Peyer's patch (tissue), 4 donors: ENCODE data around the gene CFDP1.
"Not testable (repeated sequence)": the region's sequence is repeated elsewhere in the genome, so short reads cannot be mapped to it uniquely, and the experiment has no call there.

Experiments
- POLR2A ChIP-seq, 2 donors: fragments of 450-650 bp; IDR thresholded peaks; one replicate each; pipeline ENCODE4 v1.5.1; 2017; ENCODE audit warnings: antibody characterized with exemption in 2 of 2, mild to moderate bottlenecking in 2 of 2, moderate library complexity in 2 of 2
- TF ChIP-seq, protein P1 (sequence below), 6 experiments: fragments of 450-650 bp in 4 of 6; fragments of 200-600 bp in 2 of 6; sonication (generic) in 1 of 6; IDR thresholded peaks; one replicate each; pipeline ENCODE4 v1.5.1; 2017 to 2019; ENCODE audit warnings: antibody characterized with exemption in 6 of 6, mild to moderate bottlenecking in 3 of 6, moderate library complexity in 1 of 6

DNA sequence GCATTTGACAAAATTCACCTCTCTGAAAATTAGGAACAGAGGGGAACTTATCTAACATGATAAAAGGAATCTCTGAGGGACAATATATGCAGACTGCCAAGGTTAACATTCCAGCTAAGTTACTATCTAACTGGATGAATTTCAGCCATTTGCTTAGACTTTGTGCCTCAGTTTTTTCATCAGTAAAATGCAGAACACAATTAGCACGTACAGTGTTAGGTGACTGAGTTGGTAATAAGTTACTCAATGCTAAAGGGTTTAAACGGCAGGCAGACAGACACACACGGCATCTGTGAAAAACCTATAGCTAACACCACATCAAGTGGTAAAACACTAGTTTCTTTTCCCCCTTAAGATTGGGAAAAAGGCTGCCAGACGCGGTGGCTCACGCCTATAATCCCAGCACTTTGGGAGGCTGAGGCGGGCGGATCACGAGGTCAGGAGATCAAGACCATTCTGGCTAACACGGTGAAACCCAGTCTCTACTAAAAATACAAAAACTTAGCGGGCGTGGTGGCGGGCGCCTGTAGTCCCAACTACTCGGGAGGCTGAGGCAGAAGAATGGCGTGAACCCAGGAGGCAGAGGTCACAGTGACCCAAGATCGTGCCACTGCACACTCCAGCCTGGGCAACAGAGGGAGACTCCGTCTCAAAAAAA lies 9.1 kb downstream of the CFDP1 start:
- TF ChIP-seq, protein P1, sequence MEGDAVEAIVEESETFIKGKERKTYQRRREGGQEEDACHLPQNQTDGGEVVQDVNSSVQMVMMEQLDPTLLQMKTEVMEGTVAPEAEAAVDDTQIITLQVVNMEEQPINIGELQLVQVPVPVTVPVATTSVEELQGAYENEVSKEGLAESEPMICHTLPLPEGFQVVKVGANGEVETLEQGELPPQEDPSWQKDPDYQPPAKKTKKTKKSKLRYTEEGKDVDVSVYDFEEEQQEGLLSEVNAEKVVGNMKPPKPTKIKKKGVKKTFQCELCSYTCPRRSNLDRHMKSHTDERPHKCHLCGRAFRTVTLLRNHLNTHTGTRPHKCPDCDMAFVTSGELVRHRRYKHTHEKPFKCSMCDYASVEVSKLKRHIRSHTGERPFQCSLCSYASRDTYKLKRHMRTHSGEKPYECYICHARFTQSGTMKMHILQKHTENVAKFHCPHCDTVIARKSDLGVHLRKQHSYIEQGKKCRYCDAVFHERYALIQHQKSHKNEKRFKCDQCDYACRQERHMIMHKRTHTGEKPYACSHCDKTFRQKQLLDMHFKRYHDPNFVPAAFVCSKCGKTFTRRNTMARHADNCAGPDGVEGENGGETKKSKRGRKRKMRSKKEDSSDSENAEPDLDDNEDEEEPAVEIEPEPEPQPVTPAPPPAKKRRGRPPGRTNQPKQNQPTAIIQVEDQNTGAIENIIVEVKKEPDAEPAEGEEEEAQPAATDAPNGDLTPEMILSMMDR (IDR thresholded peaks at IDR 0.05), result not testable (repeated sequence)
- TF ChIP-seq POLR2A (IDR thresholded peaks at IDR 0.05), result not testable (repeated sequence)
